A204.1 (cell line): ENCODE data around the gene CFAP61.

Source experiments
- FAIRE-seq: peaks from 2 replicates; lab custom pipeline; 2012; peaks lifted over from hg19 to GRCh38; lab: Jason Lieb, UNC

The CFAP61 gene

GRCh38 chr20:20366551-20366875 lies 314.2 kb downstream of the CFAP61 start:
- no peak for FAIRE-seq

- FAIRE-seq, result no peak
These were observed 314.7 kb downstream of the CFAP61 start for GRCh38 chr20:20366876-20367574.

DNA sequence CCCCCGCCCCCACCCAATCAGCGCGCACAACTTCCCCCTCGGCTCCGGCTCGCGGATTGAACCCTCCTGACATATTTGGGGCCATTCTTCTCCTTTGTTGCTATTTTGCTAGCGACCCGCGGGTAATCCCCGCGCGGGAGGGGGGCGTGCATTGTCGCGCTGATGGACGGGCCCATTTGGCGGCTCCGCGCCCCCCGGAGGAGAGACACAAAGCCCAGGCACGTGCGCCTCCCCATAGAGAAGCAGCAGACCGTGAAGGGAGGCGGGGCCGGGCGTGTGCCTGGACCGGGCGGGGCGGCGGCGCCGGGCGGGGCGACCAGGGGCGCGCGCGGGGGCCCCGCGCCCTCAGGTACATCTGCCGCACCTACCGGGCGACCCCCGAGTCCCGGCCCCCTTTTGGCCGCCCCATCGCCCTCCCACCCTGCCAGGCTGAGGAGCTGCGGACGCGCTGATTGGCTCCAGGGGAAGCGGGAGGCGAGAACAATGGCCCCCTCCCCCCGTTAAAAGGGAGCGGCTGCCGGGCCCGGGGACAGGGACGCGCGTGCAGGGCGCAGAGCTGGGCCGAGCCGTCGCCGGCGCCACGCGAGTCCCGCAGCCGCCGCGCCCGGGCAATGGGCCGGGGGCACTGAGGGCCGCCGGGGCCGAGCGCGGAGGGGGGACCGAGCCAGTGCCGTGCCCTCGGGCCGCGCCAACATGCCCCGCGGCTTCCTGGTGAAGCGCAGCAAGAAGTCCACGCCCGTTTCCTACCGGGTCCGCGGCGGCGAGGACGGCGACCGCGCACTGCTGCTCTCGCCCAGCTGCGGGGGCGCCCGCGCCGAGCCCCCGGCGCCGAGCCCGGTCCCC lies 315.5 kb downstream of the CFAP61 start, which contains the start of gene INSM1:
Gene INSM1, plus strand, starts transcription at position 530 of the 843 bp plus-strand sequence. Its CDS starts 164 bp downstream, at position 694.
- FAIRE-seq, result no peak

DNA sequence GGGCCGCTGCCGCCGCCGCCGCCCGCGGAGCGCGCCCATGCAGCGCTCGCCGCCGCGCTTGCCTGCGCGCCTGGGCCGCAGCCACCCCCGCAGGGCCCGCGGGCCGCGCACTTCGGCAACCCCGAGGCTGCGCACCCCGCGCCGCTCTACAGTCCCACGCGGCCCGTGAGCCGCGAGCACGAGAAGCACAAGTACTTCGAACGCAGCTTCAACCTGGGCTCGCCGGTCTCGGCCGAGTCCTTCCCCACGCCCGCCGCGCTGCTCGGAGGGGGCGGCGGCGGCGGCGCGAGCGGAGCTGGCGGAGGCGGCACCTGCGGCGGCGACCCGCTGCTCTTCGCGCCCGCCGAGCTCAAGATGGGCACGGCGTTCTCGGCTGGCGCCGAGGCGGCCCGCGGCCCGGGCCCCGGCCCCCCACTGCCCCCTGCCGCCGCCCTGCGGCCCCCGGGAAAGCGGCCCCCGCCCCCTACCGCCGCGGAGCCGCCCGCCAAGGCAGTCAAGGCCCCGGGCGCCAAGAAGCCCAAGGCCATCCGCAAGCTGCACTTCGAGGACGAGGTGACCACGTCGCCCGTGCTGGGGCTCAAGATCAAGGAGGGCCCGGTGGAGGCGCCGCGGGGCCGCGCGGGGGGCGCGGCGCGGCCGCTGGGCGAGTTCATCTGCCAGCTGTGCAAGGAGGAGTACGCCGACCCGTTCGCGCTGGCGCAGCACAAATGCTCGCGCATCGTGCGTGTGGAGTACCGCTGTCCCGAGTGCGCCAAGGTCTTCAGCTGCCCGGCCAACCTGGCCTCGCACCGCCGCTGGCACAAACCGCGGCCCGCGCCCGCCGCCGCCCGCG lies 316.3 kb downstream of the CFAP61 start:
- no peak for FAIRE-seq

- FAIRE-seq, result no peak
These were observed 317.1 kb downstream of the CFAP61 start for GRCh38 chr20:20369250-20370093.

- FAIRE-seq, result no peak
These were observed 317.8 kb downstream of the CFAP61 start for GRCh38 chr20:20370094-20370575.

DNA sequence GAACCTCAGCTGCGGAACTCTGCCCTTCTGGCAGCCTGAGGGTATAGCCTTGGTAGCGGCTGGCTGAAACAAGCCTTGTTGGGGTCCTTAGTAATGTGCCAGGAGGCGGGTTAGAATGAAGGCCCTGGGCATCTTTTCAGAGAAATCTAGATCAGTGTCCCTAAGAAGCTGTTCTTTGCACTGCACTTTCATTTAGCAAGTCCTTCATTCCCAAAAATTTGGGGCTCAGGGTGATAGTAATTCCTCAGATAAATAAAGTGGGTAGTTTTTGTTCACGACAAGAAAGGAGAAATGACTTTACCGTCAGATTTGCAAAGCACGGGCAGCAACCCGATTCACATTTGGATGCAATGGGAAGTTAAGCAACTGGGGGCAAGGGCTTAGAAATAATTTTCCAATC lies 318.8 kb downstream of the CFAP61 start:
- FAIRE-seq, result no peak

- FAIRE-seq, result no peak
These were observed 319.3 kb downstream of the CFAP61 start for GRCh38 chr20:20371681-20372080.

- no peak for FAIRE-seq
These were observed 320.8 kb downstream of the CFAP61 start for GRCh38 chr20:20373091-20373571.

DNA sequence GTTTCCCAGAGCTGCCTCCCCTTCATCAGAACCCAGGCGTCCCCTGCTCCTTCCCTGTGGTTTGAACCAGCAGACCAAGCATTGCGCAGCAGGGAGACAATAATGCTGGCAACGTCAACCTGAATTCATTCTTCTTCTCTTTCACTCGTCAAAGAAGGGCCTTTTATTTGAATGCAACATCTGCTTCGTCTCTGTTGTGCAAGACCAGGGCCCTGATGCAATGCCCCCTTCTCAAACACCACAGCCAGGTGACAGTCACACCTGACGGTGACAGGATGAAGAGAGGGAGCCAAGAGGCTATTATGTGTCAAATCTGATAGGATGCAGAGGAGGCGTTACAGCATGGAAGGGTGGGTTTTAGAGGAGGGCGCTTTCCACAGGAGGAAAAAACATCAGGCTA lies 323.5 kb downstream of the CFAP61 start:
- FAIRE-seq, result no peak

DNA sequence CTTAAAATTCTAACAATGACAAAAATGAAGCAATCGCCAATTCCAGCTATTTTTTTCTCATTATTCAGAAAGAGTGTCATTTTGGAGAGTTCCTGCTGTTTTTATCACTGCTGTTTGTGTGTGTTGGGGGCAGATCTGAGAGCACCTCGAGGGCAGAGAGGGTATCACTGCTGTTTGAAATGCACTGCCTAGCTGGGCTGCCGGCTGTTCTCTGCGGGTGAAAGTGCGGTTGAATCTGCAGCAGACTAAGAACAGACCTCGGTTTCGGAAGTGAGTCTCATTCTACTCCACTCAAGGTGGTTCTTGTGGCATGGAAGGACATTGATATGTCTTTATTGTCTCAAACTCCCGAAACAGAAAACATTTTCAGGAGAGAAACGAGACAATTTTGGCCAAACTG lies 333.9 kb downstream of the CFAP61 start:
- FAIRE-seq, result no peak

GRCh38 chr20:20390393-20390792 lies 338.1 kb downstream of the CFAP61 start:
- FAIRE-seq, result no peak

GRCh38 chr20:20391115-20391514 lies 338.8 kb downstream of the CFAP61 start:
- FAIRE-seq, result no peak

DNA sequence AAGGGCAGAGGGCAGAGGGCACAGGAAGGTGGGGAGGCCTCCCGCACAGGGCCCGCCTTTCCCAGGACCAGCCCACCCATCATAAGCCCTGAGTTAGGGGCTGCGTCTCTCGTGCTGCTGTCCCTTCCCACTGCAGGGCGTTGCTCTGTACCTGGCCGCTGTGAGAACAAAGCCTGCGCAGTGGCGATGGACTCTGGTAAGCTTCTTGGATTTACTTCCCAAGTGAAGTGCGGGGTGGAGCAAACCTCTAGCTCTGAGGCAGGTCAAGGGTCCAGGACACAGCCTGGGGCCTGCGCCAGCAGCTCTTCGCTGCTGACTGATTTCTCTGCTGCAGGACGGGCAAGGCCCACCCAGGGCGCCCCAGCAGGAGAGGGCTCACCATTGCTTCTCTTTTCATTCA lies 339.4 kb downstream of the CFAP61 start:
- no peak for FAIRE-seq

- no peak for FAIRE-seq
These were observed 341.1 kb downstream of the CFAP61 start for GRCh38 chr20:20393207-20394120.

- FAIRE-seq, result no peak
These were observed 342.8 kb downstream of the CFAP61 start for GRCh38 chr20:20395087-20395486.

DNA sequence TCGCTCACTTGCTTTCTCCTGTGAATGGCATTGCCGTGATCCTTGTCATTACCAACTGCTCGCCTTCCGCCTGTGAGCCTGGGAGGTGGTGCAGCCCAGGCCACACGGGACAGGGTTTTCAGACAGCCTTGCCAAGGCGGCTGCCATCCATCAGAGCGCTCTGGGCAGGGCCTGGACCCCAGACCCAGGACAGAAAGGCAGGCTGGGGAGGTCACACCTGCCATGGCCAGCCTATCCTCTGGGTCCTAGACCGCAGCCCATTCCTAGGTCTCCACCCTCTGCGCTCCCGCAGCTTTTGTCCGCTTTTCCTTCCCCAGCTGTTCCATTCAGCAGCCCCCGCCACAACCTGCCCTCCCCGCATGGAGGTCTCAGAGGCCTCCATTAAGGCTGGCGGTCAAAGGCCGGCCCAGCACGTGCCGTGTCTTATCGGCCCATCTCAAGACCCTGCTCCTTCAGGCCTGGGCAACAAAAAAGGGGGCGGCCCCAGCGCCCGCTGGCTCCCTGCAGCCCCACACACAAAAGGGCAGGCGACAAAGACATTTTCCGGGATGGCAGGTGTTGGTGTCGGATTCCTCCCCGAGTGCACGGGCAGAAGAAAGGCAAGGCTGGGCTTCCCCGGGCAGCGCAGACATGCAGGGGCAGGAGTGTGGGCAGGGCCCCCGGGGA lies 343.7 kb downstream of the CFAP61 start:
- no peak for FAIRE-seq

- FAIRE-seq, result no peak
These were observed 344.5 kb downstream of the CFAP61 start for GRCh38 chr20:20396794-20397193.

DNA sequence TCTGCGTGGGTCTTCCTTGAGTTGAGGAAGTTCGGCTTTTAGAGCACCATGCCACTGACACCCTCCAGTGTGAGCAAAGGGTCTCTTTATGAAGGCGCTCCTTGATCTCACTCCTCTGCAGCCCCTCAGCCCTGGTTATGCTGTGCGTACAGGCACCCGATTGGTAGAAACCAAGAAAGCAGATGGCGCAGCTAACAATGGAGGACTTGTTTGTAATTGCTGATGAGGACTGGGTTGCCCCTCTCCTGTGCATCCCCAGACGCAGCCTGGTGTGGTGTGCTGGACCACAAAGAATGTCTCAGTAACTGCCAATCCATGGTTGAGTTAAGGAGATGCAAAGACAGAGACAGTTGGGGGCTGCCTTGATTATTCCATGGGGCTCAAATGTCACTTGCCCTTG lies 345.8 kb downstream of the CFAP61 start:
- no peak for FAIRE-seq
